Thyroid gland (tissue), 4 donors: Measurements from ENCODE around the gene EPHA5. TPM values are rescaled to one million over a fixed set of nuclear protein-coding genes. Genes with fewer than 3 reads are reported as not detected.

Source experiments
- DNase-seq, 2 donors: peaks; one replicate each; pipeline ENCODE4 v3.0.0-alpha.2; 2019
- H3K27ac ChIP-seq, 3 donors: fragments of 200-600 bp; sonication (generic); 1 replicate in 2 of 3; 2 replicates in 1 of 3; pipeline ENCODE4 v1.5.1; 2016 to 2019; ENCODE audit warnings: mild to moderate bottlenecking in 1 of 3, moderate library complexity in 1 of 3
- H3K27me3 ChIP-seq: fragments of 200-600 bp; sonication (generic); one replicate; pipeline ENCODE4 v1.5.1; 2019
- H3K36me3 ChIP-seq, 2 donors: fragments of 200-600 bp; sonication (generic); one replicate each; pipeline ENCODE4 v1.5.1; 2016 to 2019
- H3K4me1 ChIP-seq, 2 donors: fragments of 200-600 bp; sonication (generic); one replicate each; pipeline ENCODE4 v1.5.1; 2017 to 2019
- H3K4me3 ChIP-seq, 3 donors: fragments of 200-600 bp; sonication (generic); replicated peaks in 1 of 3; 1 replicate in 2 of 3; 2 replicates in 1 of 3; pipeline ENCODE4 v1.5.1; 2016; ENCODE audit warnings: mild to moderate bottlenecking in 1 of 3
- H3K9me3 ChIP-seq: fragments of 200-600 bp; sonication (generic); one replicate; pipeline ENCODE4 v1.5.1; 2017
- CTCF ChIP-seq, 6 experiments: fragments of 200-600 bp in 3 of 6; fragments of 450-650 bp in 3 of 6; sonication (generic) in 3 of 6; IDR thresholded peaks; one replicate each; pipeline ENCODE4 v1.5.1; 2016 to 2019; ENCODE audit warnings: antibody characterized with exemption in 6 of 6, mild to moderate bottlenecking in 2 of 6, inconsistent platforms in 1 of 6, moderate library complexity in 1 of 6
- POLR2A ChIP-seq, 2 donors: fragments of 450-650 bp; IDR thresholded peaks; one replicate each; pipeline ENCODE4 v1.6.1; 2017; ENCODE audit warnings: antibody characterized with exemption in 2 of 2, mild to moderate bottlenecking in 2 of 2, moderate library complexity in 1 of 2
- WGBS, 2 donors: methylation state at CpG; one replicate each; pipeline ENCODE4 v1.1.5; 2017; 5-methylcytosine and 5-hydroxymethylcytosine counted together
- intact Hi-C: fragments of 100-400 bp; cut with DNase I; formaldehyde crosslinking; loops from one replicate; pipeline ENCODE4 v1.15.1; 2023
- total RNA-seq, 4 donors: library from RNA; depleted of rRNA; stranded (reverse); fragments of >200 nt; gene quantifications; one replicate each; pipeline ENCODE4 v1.2.3, GENCODE V29; 2016

EPHA5 gene
- total RNA-seq, 4 donors from 2014 or later: 1.5 to 5.4 (median 4.7) TPM

- Histone ChIP-seq H3K9me3 (no peaks in the 10 kb centered on the region), H3K36me3 (no peaks in the 10 kb centered on the region), H3K4me3 (no peak overlapping the region), H3K27me3 (no peaks in the 10 kb centered on the region), H3K27ac (no peak overlapping the region), H3K4me1 (no peaks in the 10 kb centered on the region)
- DNase-seq: no peak
- TF ChIP-seq POLR2A (IDR thresholded peaks at IDR 0.05): no peak
- no peak for TF ChIP-seq CTCF (IDR thresholded peaks at IDR 0.05)
- intact Hi-C loops: no loop called here
- WGBS, 2 donors: 42 to 43% methylated on average over 3 of the region's 3 CpGs
Observed at GRCh38 chr4:65600656-65601055, 69.6 kb downstream of the EPHA5 start.

GRCh38 chr4:65599340-65599739 is 70.9 kb downstream of the EPHA5 start:
- H3K4me3 ChIP-seq: no peak overlapping the region
- WGBS, 2 donors: 87 to 91% methylated on average over 2 of the region's 2 CpGs

DNA sequence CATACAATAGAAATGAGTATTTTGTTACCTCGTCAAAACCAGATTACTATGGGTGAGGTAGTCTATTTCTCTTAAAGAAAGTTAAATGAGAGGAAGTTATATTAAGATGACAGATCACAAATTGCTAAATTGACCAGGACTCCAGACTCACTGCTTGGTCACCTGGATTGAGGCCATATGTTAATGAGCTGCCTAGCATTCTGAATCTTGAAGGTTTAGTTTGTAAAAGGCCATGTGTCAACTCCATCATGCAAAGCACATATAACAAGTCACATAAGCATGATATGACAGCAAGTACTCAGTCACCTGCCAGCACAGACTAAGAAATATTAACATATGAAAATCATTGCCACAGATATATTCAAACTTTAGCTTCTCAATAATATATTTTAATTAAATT is 72.6 kb downstream of the EPHA5 start:
- no peaks in the 10 kb centered on the region for H3K36me3 ChIP-seq
- TF ChIP-seq POLR2A (IDR thresholded peaks at IDR 0.05) (no peak), CTCF (IDR thresholded peaks at IDR 0.05) (no peak)

More at GRCh38 chr4:65599340-65599739, 70.9 kb downstream of the EPHA5 start:
- no peaks in the 10 kb centered on the region for H3K9me3 ChIP-seq
- no peaks in the 10 kb centered on the region for H3K27me3 ChIP-seq
- no peak for TF ChIP-seq POLR2A (IDR thresholded peaks at IDR 0.05)
- TF ChIP-seq CTCF (IDR thresholded peaks at IDR 0.05): no peak
- no peaks in the 10 kb centered on the region for H3K36me3 ChIP-seq
- no peak overlapping the region for H3K27ac ChIP-seq
- intact Hi-C loops: no loop called here
- H3K4me1 ChIP-seq: no peaks in the 10 kb centered on the region
- DNase-seq: no peak

GRCh38 chr4:65592089-65592488 is 78.2 kb downstream of the EPHA5 start:
- Histone ChIP-seq H3K4me1 (no peaks in the 10 kb centered on the region), H3K4me3 (no peak overlapping the region), H3K27me3 (no peaks in the 10 kb centered on the region), H3K27ac (no peak overlapping the region), H3K9me3 (no peaks in the 10 kb centered on the region), H3K36me3 (no peaks in the 10 kb centered on the region)
- intact Hi-C loops: no loop called here
- TF ChIP-seq POLR2A (IDR thresholded peaks at IDR 0.05) (no peak), CTCF (IDR thresholded peaks at IDR 0.05) (no peak)
- WGBS, 2 donors: 57 to 60% methylated on average over 3 of the region's 3 CpGs
- DNase-seq: peak; percentile 3 to 20

More for the DNA sequence above, 72.6 kb downstream of the EPHA5 start:
- H3K9me3 ChIP-seq: no peaks in the 10 kb centered on the region
- no peak overlapping the region for H3K27ac ChIP-seq
- intact Hi-C loops: no loop called here
- DNase-seq: no peak
- H3K4me1 ChIP-seq: no peaks in the 10 kb centered on the region
- no peak overlapping the region for H3K4me3 ChIP-seq
- WGBS, 2 donors: 89% methylated on average over 1 of the region's 1 CpG
- H3K27me3 ChIP-seq: no peaks in the 10 kb centered on the region

DNA sequence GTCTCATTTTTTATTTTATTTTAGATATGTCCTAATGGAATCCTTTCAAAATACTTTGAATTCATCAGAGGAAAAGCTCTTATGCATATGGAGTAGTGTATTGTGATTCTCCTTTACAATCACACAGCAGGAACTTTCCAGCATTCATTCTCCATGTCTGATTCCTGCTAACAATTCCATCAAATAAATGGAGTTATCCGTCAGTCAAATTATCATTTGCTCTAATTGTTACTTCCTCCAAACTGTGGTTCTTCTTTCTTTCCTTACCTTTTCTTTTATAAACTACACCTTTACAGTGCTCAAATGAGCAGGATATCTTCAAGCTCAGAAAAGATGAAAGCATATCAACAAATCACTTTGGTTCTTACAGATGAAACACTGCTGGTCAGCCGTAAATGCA is 80.4 kb downstream of the EPHA5 start:
- intact Hi-C loops: no loop called here
- H3K27ac ChIP-seq: no peak overlapping the region
- no peak overlapping the region for H3K4me3 ChIP-seq
- 66 to 98% methylated on average over 2 of the region's 2 CpGs for WGBS, 2 donors
- DNase-seq: no peak
- TF ChIP-seq POLR2A (IDR thresholded peaks at IDR 0.05) (no peak), CTCF (IDR thresholded peaks at IDR 0.05) (no peak)
- H3K36me3 ChIP-seq: no peaks in the 10 kb centered on the region
- H3K27me3 ChIP-seq: no peaks in the 10 kb centered on the region
- no peaks in the 10 kb centered on the region for H3K9me3 ChIP-seq
- no peaks in the 10 kb centered on the region for H3K4me1 ChIP-seq
